Bronchial epithelial cell (primary cell): ENCODE data around the gene ATP2B3. TPM values are rescaled to one million over a fixed set of nuclear protein-coding genes. Genes with fewer than 3 reads are reported as not detected.

Experiments used
- DNase-seq: peaks from one replicate; pipeline ENCODE4 v3.0.0-alpha.2; 2010; ENCODE audit warnings: low read depth
- FAIRE-seq: peaks from 2 replicates; lab custom pipeline; 2011; peaks lifted over from hg19 to GRCh38; lab: Jason Lieb, UNC
- H3K27me3 ChIP-seq: 2 replicates; pipeline ENCODE4 v1.5.1; 2011; ENCODE audit warnings: low read length; ENCODE audit not compliant: control insufficient read depth, insufficient read depth
- H3K36me3 ChIP-seq: 2 replicates; pipeline ENCODE4 v1.5.1; 2011; ENCODE audit warnings: low read length; ENCODE audit not compliant: control insufficient read depth, insufficient read depth
- H3K4me3 ChIP-seq: 2 replicates; pipeline ENCODE4 v1.5.1; 2011; ENCODE audit warnings: mild to moderate bottlenecking, low read depth, low read length, control low read depth
- CTCF ChIP-seq: IDR thresholded peaks from 2 replicates; pipeline ENCODE4 v1.5.1; 2011; ENCODE audit warnings: mild to moderate bottlenecking, moderate library complexity, low read length, control low read depth, inconsistent platforms; ENCODE audit not compliant: insufficient read depth, severe bottlenecking
- total RNA-seq: library from RNA; depleted of rRNA; stranded (reverse); fragments of >200 nt; gene quantifications from 2 replicates; pipeline ENCODE4 v1.2.1, GENCODE V29; 2014

ATP2B3 gene
- total RNA-seq, 1 donor from 2014 or later, result not detected

- FAIRE-seq, result no peak
- peaks cover 5% of the 10 kb centered on the region for H3K36me3 ChIP-seq
- no peaks in the 10 kb centered on the region for H3K27me3 ChIP-seq
- no peak for DNase-seq
- no peak for TF ChIP-seq CTCF
- H3K4me3 ChIP-seq, result no peak overlapping the region
These were observed 76.5 kb downstream of the ATP2B3 start for GRCh38 chrX:153593811-153594500.

- H3K4me3 ChIP-seq, result no peak overlapping the region
- no peak for FAIRE-seq
- peaks cover 5% of the 10 kb centered on the region for H3K36me3 ChIP-seq
These were observed 77.9 kb downstream of the ATP2B3 start for GRCh38 chrX:153595387-153595786.

GRCh38 chrX:153595859-153596857 is 78.7 kb downstream of the ATP2B3 start:
- FAIRE-seq (no peak), DNase-seq (no peak)
- no peak overlapping the region for H3K4me3 ChIP-seq
- TF ChIP-seq CTCF, result no peak
- H3K27me3 ChIP-seq, result no peaks in the 10 kb centered on the region
- H3K36me3 ChIP-seq, result peaks cover 5% of the 10 kb centered on the region

More at GRCh38 chrX:153595387-153595786, 77.9 kb downstream of the ATP2B3 start:
- no peaks in the 10 kb centered on the region for H3K27me3 ChIP-seq
- TF ChIP-seq CTCF, result no peak
- DNase-seq, result no peak

- FAIRE-seq, result no peak
- no peak for TF ChIP-seq CTCF
- no peak overlapping the region for H3K4me3 ChIP-seq
These were observed 79.7 kb downstream of the ATP2B3 start for GRCh38 chrX:153596981-153597750.

GRCh38 chrX:153598541-153599191 is 81.2 kb downstream of the ATP2B3 start, which contains the start of gene CCNQ:
Gene CCNQ (minus strand): TSS chrX:153599139. CDS start chrX:153599073, 66 bp downstream.
- no peaks in the 10 kb centered on the region for H3K27me3 ChIP-seq
- H3K36me3 ChIP-seq, result peaks cover 3% of the 10 kb centered on the region
- DNase-seq (no peak), FAIRE-seq (no peak)
- H3K4me3 ChIP-seq, result peak within 1 kb of the TSS; percentile 64
- no peak for TF ChIP-seq CTCF

More at GRCh38 chrX:153596981-153597750, 79.7 kb downstream of the ATP2B3 start:
- H3K27me3 ChIP-seq, result no peaks in the 10 kb centered on the region
- no peak for DNase-seq
- H3K36me3 ChIP-seq, result peaks cover 3% of the 10 kb centered on the region
